PC-9 (cell line): Measurements from ENCODE around the gene LGALS9. TPM values are rescaled to one million over a fixed set of nuclear protein-coding genes. Genes with fewer than 3 reads are reported as not detected.
"Not testable (repeated sequence)": the region's sequence is repeated elsewhere in the genome, so short reads cannot be mapped to it uniquely, and the experiment has no call there.

Source experiments
- BruUV-seq: library from RNA; stranded (reverse); fragments of 400-500 nt; replicated peaks from 2 replicates; lab custom pipeline; 2021; lab: Mats Ljungman, UMichigan
- CTCF ChIA-PET: fragments of 300-600 bp; sonication (Branson Sonifier 250); formaldehyde crosslinking; loops from one replicate; lab custom pipeline; 2022; ENCODE audit warnings: antibody characterized with exemption; lab: Charles Lee
- POLR2A ChIA-PET: fragments of 300-600 bp; sonication (Branson Sonifier 250); formaldehyde crosslinking; loops from one replicate; lab custom pipeline; 2022; ENCODE audit warnings: antibody characterized with exemption; ENCODE audit not compliant: unreplicated experiment; lab: Charles Lee
- DNase-seq, 2 experiments: peaks; one replicate each; pipeline versions ENCODE4 v3.0.0 to v3.0.0-alpha.2; 2015 to 2022; ENCODE audit warnings: mixed read lengths in 1 of 2
- H2AFZ ChIP-seq: fragments of 200-600 bp; sonication (generic); 2 replicates; pipeline ENCODE4 v1.8.1; 2017; ENCODE audit warnings: antibody characterized with exemption
- H3F3A ChIP-seq: fragments of 200-600 bp; sonication (generic); 2 replicates; pipeline ENCODE4 v1.8.1; 2017; ENCODE audit warnings: antibody characterized with exemption, mild to moderate bottlenecking, low read depth; ENCODE audit not compliant: insufficient read depth
- H3K27ac ChIP-seq: fragments of 200-600 bp; sonication (generic); 2 replicates; pipeline ENCODE4 v1.6.1; 2016; ENCODE audit warnings: mixed run types
- H3K27me3 ChIP-seq: fragments of 200-600 bp; sonication (generic); 2 replicates; pipeline ENCODE4 v1.6.1; 2016; ENCODE audit warnings: low read depth, mixed run types; ENCODE audit not compliant: insufficient read depth
- H3K36me3 ChIP-seq: fragments of 200-600 bp; sonication (generic); 2 replicates; pipeline ENCODE4 v1.6.1; 2016; ENCODE audit warnings: low read depth, mixed run types
- H3K4me1 ChIP-seq: fragments of 200-600 bp; sonication (generic); replicated peaks from 2 replicates; pipeline ENCODE4 v1.6.1; 2016; ENCODE audit warnings: mixed run types; ENCODE audit not compliant: insufficient read depth
- H3K4me2 ChIP-seq: fragments of 200-600 bp; sonication (generic); 2 replicates; pipeline ENCODE4 v1.6.1; 2017; ENCODE audit warnings: mixed run types
- H3K4me3 ChIP-seq: fragments of 200-600 bp; sonication (generic); 2 replicates; pipeline ENCODE4 v1.6.1; 2016; ENCODE audit warnings: mixed run types
- H3K79me2 ChIP-seq: fragments of 200-600 bp; sonication (generic); 2 replicates; pipeline ENCODE4 v1.6.1; 2017; ENCODE audit warnings: low read depth, mixed run types
- H3K9me2 ChIP-seq: fragments of 200-600 bp; sonication (generic); 2 replicates; pipeline ENCODE4 v1.8.1; 2017; ENCODE audit warnings: mild to moderate bottlenecking; ENCODE audit not compliant: insufficient read depth
- H3K9me3 ChIP-seq: fragments of 200-600 bp; sonication (generic); 2 replicates; pipeline ENCODE4 v1.8.1; 2016; ENCODE audit warnings: low read depth; ENCODE audit not compliant: insufficient read depth
- H4K20me1 ChIP-seq: fragments of 200-600 bp; sonication (generic); 2 replicates; pipeline ENCODE4 v1.8.1; 2017; ENCODE audit not compliant: insufficient read depth
- CTCF ChIP-seq: fragments of 200-600 bp; sonication (generic); conservative IDR thresholded peaks from 2 replicates; pipeline ENCODE4 v1.6.1; 2017; ENCODE audit warnings: mixed run types, antibody characterized with exemption, mild to moderate bottlenecking, moderate library complexity
- EZH2 ChIP-seq: fragments of 200-600 bp; sonication (generic); IDR thresholded peaks from 2 replicates; pipeline ENCODE4 v1.8.0; 2017; ENCODE audit warnings: antibody characterized with exemption, low read depth
- intact Hi-C: fragments of 100-400 bp; cut with micrococcal nuclease; formaldehyde crosslinking; loops from one replicate; pipeline ENCODE4 v1.10.0; 2022; ENCODE audit not compliant: unreplicated experiment
- total RNA-seq: library from RNA; stranded (reverse); gene quantifications from 2 replicates; pipeline ENCODE4 v1.2.3, GENCODE V29; 2021

The LGALS9 gene
- total RNA-seq, 1 experiment from 2014 or later: 14.5 TPM

- CTCF ChIA-PET: no interaction called here
- no peak overlapping the region for H3K4me3 ChIP-seq
These were observed 1.1 kb downstream of the LGALS9 start for GRCh38 chr17:27631897-27632725.

DNA sequence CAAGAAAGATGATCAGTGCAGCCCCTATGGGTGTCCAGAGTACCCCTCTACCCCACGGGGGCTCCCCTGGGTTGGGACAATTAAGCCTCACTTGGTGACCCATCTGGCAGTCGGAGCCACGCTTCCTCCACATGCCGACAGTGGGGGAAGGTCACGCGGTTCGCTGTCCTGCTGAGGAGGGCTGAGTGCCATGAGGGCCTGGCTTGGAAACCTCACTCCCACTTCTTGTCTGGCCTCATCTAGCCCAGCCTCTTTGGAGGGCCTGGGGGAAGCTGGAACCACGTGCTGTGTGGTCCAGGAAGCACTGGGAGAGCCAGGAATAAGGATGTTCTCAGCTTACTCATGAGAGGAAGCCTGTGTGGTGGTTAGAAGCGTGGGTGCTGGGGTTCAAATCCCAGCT, 1.8 kb downstream of the LGALS9 start:
- CTCF ChIA-PET, H3K4me1 ChIP-seq, BruUV-seq, H3F3A ChIP-seq, H3K4me2 ChIP-seq, DNase-seq, H3K9me3 ChIP-seq, H3K36me3 ChIP-seq, H3K9me2 ChIP-seq, H3K79me2 ChIP-seq, H3K27ac ChIP-seq, intact Hi-C loops, H3K27me3 ChIP-seq, H2AFZ ChIP-seq, H4K20me1 ChIP-seq, H3K4me3 ChIP-seq: not testable (repeated sequence)
- POLR2A ChIA-PET: interaction anchor here (0.7 kb wide), 1 partner anchor 110 kb away, joined by 3 read pairs; no protein-coding TSS in a partner anchor

More at GRCh38 chr17:27631897-27632725, 1.1 kb downstream of the LGALS9 start:
- no peaks in the 10 kb centered on the region for H3K36me3 ChIP-seq
- DNase-seq: no peak
- no peaks in the 10 kb centered on the region for H3K4me1 ChIP-seq
- H3K79me2 ChIP-seq: no peaks in the 10 kb centered on the region
- H4K20me1 ChIP-seq: no peaks in the 10 kb centered on the region
- POLR2A ChIA-PET: interaction anchor here (0.7 kb wide), 1 partner anchor 111 kb away, joined by 3 read pairs; no protein-coding TSS in a partner anchor
- no peaks in the 10 kb centered on the region for H3K9me3 ChIP-seq
- no peaks in the 10 kb centered on the region for H3K9me2 ChIP-seq
- TF ChIP-seq EZH2 (no peak), CTCF (no peak)
- H3K4me2 ChIP-seq: no peak overlapping the region
- no TSS peak for BruUV-seq
- H3F3A ChIP-seq: peaks cover 3% of the 10 kb centered on the region; the same call in 1 of the 2 replicates
- H3K27me3 ChIP-seq: no peaks in the 10 kb centered on the region
- H2AFZ ChIP-seq: no peak overlapping the region
- intact Hi-C loops: no loop called here
- no peak overlapping the region for H3K27ac ChIP-seq

GRCh38 chr17:27633312-27634025, 2.5 kb downstream of the LGALS9 start:
- no peaks in the 10 kb centered on the region for H4K20me1 ChIP-seq
- TF ChIP-seq EZH2 (no peak), CTCF (no peak)
- no peak overlapping the region for H3K27ac ChIP-seq
- H3K4me1 ChIP-seq: no peaks in the 10 kb centered on the region
- intact Hi-C loops: no loop called here
- no peak overlapping the region for H3K4me3 ChIP-seq
- POLR2A ChIA-PET: no interaction called here
- no peaks in the 10 kb centered on the region for H3K36me3 ChIP-seq
- CTCF ChIA-PET: no interaction called here
- H3K79me2 ChIP-seq: no peaks in the 10 kb centered on the region
- H3F3A ChIP-seq: peaks cover 3% of the 10 kb centered on the region; the same call in 1 of the 2 replicates
- BruUV-seq: no TSS peak
- H3K4me2 ChIP-seq: no peak overlapping the region
- no peak overlapping the region for H2AFZ ChIP-seq
- DNase-seq: no peak
- no peaks in the 10 kb centered on the region for H3K27me3 ChIP-seq
- H3K9me2 ChIP-seq: no peaks in the 10 kb centered on the region
- H3K9me3 ChIP-seq: no peaks in the 10 kb centered on the region
